Glomerular visceral epithelial cell (primary cell): ENCODE results near the gene NUDT17.

Experiments
- DNase-seq: peaks from one replicate; pipeline ENCODE4 v3.0.0-alpha.2; 2016; ENCODE audit errors: extremely low spot score

The NUDT17 gene

GRCh38 chr1:145891143-145891542, 45.7 kb downstream of the NUDT17 start:
- peak; percentile 46 for DNase-seq

- DNase-seq: peak; percentile 100
Observed at GRCh38 chr1:145891587-145892485, 46.4 kb downstream of the NUDT17 start.

- no peak for DNase-seq
Observed at GRCh38 chr1:145892486-145893087, 47.2 kb downstream of the NUDT17 start.

- DNase-seq: no peak
Observed at GRCh38 chr1:145893306-145894055, 48.1 kb downstream of the NUDT17 start.

- no peak for DNase-seq
Observed at GRCh38 chr1:145895471-145895870, 50.0 kb downstream of the NUDT17 start.

- no peak for DNase-seq
Observed at GRCh38 chr1:145897969-145898368, 52.5 kb downstream of the NUDT17 start.
